GM19328 (cell line): ENCODE data around the gene ANKRD9.

Experiments used
- ATAC-seq: cut with Tn5 transposase; IDR thresholded peaks from one replicate; pipeline ENCODE4 v1.9.1; 2021; ENCODE audit warnings: mild to moderate bottlenecking, moderate library complexity; ENCODE audit not compliant: unreplicated experiment

The ANKRD9 gene

GRCh38 chr14:102513899-102514772 is 4.6 kb upstream of the ANKRD9 start:
- ATAC-seq, result no peak

- ATAC-seq, result no peak
Measured at GRCh38 chr14:102512793-102513300, 3.3 kb upstream of the ANKRD9 start.

DNA sequence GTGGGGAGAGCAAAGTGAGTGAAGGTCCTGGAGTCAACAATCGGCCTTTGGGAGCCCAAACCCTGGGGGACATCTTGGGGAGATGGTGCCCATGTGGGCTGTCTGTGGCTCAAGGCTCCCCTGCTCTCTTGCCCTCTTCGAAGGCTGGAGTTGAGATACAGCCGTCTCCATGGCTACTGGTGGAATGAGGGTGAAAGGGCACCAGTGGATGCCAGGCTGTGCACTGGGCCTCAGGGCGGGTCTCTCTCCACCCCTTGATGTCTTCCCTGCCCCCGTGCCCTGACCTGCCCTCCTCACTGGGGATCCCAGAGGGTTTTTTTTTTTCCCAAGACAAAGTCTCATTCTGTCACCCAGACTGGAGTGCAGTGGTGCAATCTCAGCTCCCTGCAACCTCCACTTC is 2.0 kb upstream of the ANKRD9 start:
- no peak for ATAC-seq

DNA sequence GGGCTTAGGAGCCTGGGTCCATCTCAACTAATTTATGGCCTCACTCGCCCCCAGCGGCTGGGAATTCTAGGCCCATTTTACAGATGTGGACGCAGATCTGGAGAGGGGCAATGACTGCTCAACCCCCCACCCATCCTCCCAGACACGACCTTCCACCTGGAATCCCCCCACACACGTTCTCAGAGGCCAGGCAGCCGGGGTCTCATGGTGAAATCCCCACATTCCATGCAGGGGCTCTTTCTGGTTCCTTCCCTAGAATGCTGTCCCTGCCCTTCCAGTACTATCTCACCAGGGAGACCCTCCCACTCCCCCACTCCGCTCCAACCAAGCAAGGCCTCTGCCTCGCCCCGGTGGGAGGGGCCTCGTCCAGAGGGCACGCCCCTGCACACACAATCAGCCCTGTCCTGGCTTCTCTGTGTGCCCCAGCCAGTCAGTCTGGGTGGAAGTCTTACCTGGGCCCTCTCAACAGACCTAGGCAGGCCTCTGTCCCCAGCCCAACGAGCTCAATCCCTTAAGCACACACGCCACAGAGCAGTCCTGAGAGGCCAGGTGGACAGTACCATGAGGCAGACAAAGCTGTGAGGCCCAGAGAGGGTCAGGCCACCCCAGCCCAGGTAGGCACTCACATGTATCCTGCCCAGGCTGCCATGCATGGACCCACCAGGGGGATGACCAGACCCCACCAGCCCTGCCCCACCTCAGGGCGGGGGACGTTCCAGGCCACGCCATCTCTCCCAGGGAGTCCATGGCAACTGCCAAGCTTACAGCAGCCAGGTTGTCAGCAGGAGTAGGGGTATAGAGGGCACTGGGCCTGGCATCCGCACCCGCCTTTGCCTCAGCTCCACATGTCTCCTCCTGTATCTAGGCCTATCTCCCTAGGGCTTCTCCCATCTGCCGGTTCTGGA is 1.3 kb upstream of the ANKRD9 start:
- no peak for ATAC-seq

DNA sequence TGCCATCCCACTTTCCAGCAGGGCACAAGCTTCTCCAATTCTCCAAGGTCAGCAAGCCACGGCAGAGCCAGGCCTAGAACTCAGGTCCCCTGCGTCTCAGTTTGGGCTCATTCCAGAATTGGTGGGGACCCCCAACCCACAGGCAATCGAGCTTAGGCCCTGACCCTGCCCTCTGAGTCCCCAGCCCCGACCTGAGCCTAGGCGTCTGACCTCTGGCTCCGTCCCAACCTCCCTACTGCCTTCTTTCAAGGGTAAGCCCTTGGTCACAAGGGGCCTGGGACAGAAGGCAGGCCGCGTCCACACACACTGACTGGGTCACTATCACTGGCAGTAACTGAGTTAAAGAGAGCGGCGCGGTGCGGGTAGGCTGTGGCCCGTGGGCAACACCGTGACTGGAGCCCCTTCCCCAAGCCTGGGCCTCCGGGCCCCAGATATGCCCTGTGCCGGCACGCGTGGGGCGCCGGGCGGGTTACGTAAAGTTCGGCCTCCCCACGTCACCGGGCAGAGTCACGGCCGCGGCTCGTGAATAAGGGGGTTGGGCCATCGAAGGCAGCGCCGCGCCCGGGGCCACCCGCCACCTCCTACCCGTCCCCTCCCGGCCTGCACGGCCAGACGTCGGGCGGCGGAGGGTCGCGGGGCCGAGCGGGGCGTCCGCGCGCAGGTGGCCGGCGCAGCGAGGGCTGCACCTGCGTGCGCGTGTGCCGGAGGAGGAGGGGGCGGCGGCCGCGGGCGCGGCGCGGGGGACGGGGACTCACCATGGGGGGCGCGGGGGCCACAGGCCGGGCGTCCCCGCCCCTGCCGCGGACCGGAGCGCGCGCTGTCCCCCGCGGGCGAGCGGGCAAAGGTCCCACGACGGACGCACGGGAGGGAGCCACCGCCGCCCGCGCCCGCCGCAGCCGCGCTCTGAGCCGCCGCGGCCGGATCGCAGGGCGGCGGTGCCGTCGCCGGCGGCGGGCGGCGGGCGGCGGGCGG is 516 bp downstream of the ANKRD9 start:
- ATAC-seq, result no peak

GRCh38 chr14:102508410-102508773 is 1.2 kb downstream of the ANKRD9 start:
- ATAC-seq, result no peak

DNA sequence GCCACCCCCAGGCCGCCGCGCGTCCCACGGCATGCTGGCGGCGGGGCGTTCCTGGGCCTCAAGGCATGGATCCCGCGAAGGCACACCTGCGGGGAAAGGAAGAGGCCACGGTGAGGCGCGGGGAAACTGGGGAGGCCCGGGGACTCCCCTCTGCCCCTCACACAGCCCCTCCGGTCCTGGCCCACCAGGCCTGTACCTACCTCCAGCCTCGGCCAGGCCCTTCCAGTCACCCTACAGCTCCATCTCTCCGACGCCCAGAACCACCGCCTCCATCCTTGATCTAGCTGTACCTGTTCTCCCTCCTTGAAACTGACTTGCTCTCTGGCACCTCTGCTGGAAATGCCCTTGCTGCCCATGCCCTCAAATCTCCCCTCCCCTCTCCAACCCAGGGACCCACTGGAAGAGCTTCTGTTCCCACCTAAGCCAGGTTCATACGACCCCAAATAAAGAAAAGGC is 1.7 kb downstream of the ANKRD9 start:
- ATAC-seq, result no peak

GRCh38 chr14:102507081-102507856 is 2.3 kb downstream of the ANKRD9 start:
- ATAC-seq, result no peak

DNA sequence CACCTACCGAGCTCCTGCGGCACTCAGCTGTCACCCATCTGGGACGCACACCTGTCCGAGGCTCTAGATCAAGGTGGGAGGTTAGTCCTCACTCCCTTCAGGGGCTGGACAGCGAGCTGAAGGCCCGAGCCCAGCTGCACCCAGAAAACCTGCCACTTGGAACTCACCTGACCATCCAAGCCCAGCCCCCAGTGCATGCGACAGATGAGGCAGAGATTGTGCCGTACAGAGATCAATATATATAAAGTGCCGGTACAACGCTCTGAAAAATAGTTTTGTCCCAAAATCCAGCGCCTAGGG is 3.0 kb downstream of the ANKRD9 start:
- no peak for ATAC-seq

- no peak for ATAC-seq
Measured at GRCh38 chr14:102505775-102506625, 3.6 kb downstream of the ANKRD9 start.

DNA sequence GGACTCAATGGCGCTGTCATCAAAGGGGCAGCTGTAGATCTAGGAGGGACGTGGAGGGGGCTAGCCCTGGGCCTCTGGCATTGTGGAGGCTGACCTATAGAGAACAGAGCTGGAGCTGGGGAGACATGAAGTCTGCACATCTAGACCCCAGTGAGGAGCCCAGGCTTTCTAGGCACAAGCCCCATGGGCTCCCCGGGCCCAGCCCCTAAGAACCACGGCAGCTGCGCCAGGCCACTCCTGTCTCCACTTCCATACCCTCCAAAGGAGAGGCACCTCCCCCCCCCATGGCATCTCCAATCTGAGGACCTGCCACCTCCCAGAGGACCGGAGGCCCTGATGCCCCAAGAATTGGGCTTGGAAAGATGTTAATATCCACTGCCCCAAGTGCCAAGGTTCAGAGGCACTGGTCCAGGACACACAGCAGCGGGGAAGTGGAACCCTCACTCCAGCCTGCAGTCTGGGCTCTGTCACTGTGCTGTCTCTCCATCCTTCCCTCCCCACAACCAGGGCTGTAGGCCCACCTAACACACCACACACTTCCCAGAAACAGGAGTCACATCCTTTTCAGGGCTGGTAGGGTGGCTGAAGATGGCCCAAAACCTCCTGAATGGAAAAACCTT is 4.5 kb downstream of the ANKRD9 start:
- no peak for ATAC-seq

GRCh38 chr14:102504328-102504999 is 5.1 kb downstream of the ANKRD9 start:
- ATAC-seq, result no peak

- ATAC-seq, result no peak
Measured at GRCh38 chr14:102503641-102504327, 5.8 kb downstream of the ANKRD9 start.

GRCh38 chr14:102502571-102502970 is 7.0 kb downstream of the ANKRD9 start:
- no peak for ATAC-seq

DNA sequence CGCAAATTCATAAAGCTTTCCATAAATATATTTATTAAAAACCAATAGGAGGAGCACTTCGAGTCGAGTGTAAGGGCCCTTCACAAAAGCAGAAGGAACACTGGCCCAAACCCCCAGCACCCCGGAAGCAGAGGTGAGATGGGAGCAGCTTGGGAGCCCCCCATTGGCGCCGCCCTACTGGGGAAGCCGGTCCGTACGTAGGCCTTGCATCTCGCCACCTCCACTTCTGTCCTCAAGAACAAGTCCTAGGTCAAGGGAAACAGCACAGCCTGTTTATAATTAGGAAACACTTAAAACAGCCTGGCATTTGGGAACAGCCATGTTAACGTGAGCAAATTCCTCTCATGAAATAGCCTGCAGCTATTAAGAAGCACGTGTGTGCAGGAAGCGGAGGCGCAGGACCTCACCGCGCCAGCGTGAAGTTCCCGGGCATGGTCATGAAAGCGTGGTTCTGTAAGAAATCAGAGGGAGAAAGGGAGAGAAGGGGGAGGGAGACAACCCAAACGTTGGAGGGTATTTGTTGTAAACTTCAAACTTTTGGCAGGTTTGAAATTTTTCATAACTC is 7.7 kb downstream of the ANKRD9 start:
- no peak for ATAC-seq

GRCh38 chr14:102500713-102501112 is 8.9 kb downstream of the ANKRD9 start:
- ATAC-seq, result no peak

DNA sequence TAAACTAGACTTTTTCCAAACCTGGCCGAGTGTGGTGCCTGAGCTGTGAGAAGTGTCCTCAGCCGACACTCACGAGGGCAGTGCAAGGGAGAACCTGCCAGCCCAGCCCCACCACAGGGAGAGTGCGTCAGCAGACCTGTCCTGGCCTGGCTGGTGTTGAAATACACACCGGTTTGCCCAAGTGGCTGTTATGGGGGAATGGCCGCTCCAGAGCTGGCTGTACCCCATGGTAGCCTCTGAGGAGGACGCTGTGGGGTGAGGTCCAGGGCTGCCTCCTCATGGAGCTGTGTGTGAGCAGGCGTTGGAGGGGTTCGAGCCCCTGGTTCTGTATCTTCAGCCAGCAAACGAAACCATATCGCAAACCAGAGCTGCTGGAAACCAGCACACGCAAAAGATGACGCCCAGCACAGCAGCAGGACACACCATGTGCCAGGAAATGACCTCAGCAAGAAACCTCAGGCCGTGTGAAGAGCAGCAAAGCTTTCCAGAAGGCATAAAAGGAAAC is 9.4 kb downstream of the ANKRD9 start:
- ATAC-seq, result no peak
